Measurements from ENCODE around the gene FAF1. TPM values are rescaled to one million over a fixed set of nuclear protein-coding genes. Genes with fewer than 3 reads are reported as not detected.

The FAF1 gene
- total and polyA plus RNA-seq, 2 of the 8 experiments (the other 6 are each of a cell fraction or from before 2014, with no cell fraction given), result 10.8 to 65.9 TPM

GRCh38 chr1:50426108-50426700 lies 533.9 kb downstream of the FAF1 start:
- Histone ChIP-seq H2BK12ac (ENCODE audit: low read depth, low read length) (peak overlapping the region; percentile 10; the same call in 1 of the 2 replicates), H3K4me3 (ENCODE audit: extremely low read depth in 1 of 4, insufficient read depth in 2 of 4, low read depth in 3 of 4, low read length in 4 of 4) (no peak overlapping the region), H3K27me3 (replicated peaks in 1 of 4; ENCODE audit: control insufficient read depth in 3 of 4, extremely low read depth in 1 of 4, insufficient read depth in 3 of 4, low read length in 3 of 4) (peaks cover 88 to 100% (median 98%) of the 10 kb centered on the region in 4 experiments), H3K9ac (replicated peaks in 1 of 4; ENCODE audit: extremely low read depth in 1 of 4, low read depth in 3 of 4, low read length in 3 of 4) (no peak overlapping the region), H3K27ac (ENCODE audit: low read depth, low read length) (no peak overlapping the region), H4K20me1 (replicated peaks in 1 of 2; ENCODE audit: control insufficient read depth in 1 of 2, insufficient read depth in 2 of 2, low read length in 2 of 2) (peaks cover 11 to 40% of the 10 kb centered on the region in 2 experiments), H3K9me3 (ENCODE audit: insufficient read depth in 2 of 2, low read depth in 1 of 2, low read length in 1 of 2) (no peaks in the 10 kb centered on the region; a peak in 1 of 4 replicates), H2BK5ac (ENCODE audit: low read depth, low read length) (no peak overlapping the region), H3K56ac (replicated peaks; ENCODE audit: insufficient read length, low read depth, low read length) (no peak overlapping the region), H3K4ac (replicated peaks; ENCODE audit: insufficient read length, low read depth, low read length) (no peak overlapping the region), H3K79me2 (ENCODE audit: control insufficient read depth in 1 of 2, insufficient read depth in 2 of 2, low read length in 2 of 2) (no peaks in the 10 kb centered on the region), H3K23ac (ENCODE audit: insufficient read length) (no peak overlapping the region), H2BK20ac (ENCODE audit: low read length) (no peak overlapping the region), H3K4me2 (ENCODE audit: insufficient read depth in 1 of 2, low read depth in 2 of 2, low read length in 2 of 2) (peak overlapping the region in 1 of 2 experiments; percentile 55; a peak in 1 of 4 replicates), H3K18ac (ENCODE audit: extremely low read depth, low read length) (no peak overlapping the region; the same call in 1 of the 2 replicates), H4K91ac (replicated peaks; ENCODE audit: insufficient read length, low read length) (no peak overlapping the region), H2BK15ac (ENCODE audit: low read length) (no peak overlapping the region), H3K79me1 (ENCODE audit: low read depth, low read length) (no peaks in the 10 kb centered on the region), H3K36me3 (ENCODE audit: control insufficient read depth in 2 of 4, insufficient read depth in 4 of 4, low read length in 3 of 4) (peaks cover 0 to 1% (median 0%) of the 10 kb centered on the region in 4 experiments; a peak in 1 of 8 replicates), H3K14ac (ENCODE audit: insufficient read length) (no peak overlapping the region), H3K23me2 (ENCODE audit: low read depth, low read length) (peaks cover 11% of the 10 kb centered on the region; the same call in 1 of the 2 replicates), H4K8ac (ENCODE audit: extremely low read depth, insufficient read depth, low read length) (peak overlapping the region; percentile 74; the same call in 1 of the 2 replicates), H2AK5ac (ENCODE audit: low read depth, low read length) (no peak overlapping the region), H2AFZ (ENCODE audit: low read length) (no peak overlapping the region), H4K5ac (ENCODE audit: insufficient read length, low read depth, low read length) (no peak overlapping the region), H3K4me1 (replicated peaks in 1 of 4; ENCODE audit: control insufficient read depth in 3 of 4, insufficient read depth in 4 of 4, low read length in 3 of 4) (peaks cover 10 to 27% (median 14%) of the 10 kb centered on the region in 4 experiments), H2BK120ac (replicated peaks; ENCODE audit: low read depth, low read length) (no peak overlapping the region)
- CTCF ChIA-PET (ENCODE audit: partially characterized antibody), result interaction anchor here (2.0 to 7.4 kb wide), 4 partner anchors 9 to 179 kb away, joined by 9 to 32 read pairs (median 12); no protein-coding TSS in a partner anchor
- peak in 1 of 2 experiments; percentile 53 for DNase-seq (ENCODE audit: low read depth in 1 of 2, low spot score in 2 of 2)
- 14% methylated on average over 20 of the region's 20 CpGs; no CpG with 5 or more reads in 1 of the 2 experiments for WGBS, 2 experiments (ENCODE audit: extremely low coverage in 1 of 2, insufficient coverage in 1 of 2, insufficient read length in 1 of 2, insufficient replicate concordance in 2 of 2, low coverage in 1 of 2, low lambda C conversion rate in 2 of 2, missing lambda C conversion rate in 1 of 2)
- POLR2A ChIA-PET (ENCODE audit: partially characterized antibody), result interaction anchor here (0.6 to 1.8 kb wide), 2 partner anchors 11 to 144 kb away, joined by 4 to 7 read pairs; no protein-coding TSS in a partner anchor
- no peak for FAIRE-seq
- TF ChIP-seq KDM4A (IDR thresholded peaks at IDR 0.05; ENCODE audit: low read depth, low read length, severe bottlenecking), result no peak
- no peak for TF ChIP-seq HDAC6 (IDR thresholded peaks at IDR 0.05; ENCODE audit: low read depth, low read length)
- no peak for TF ChIP-seq HDAC2 (IDR thresholded peaks at IDR 0.05; ENCODE audit: borderline replicate concordance in 1 of 2, low read depth in 2 of 2, low read length in 2 of 2)
- TF ChIP-seq POLR2A (IDR thresholded peaks at IDR 0.05; ENCODE audit: control extremely low read depth in 1 of 2, low read depth in 2 of 2, low read length in 2 of 2), result no peak
- TF ChIP-seq PHF8 (conservative IDR thresholded peaks at IDR 0.05; ENCODE audit: low read depth, low read length), result no peak
- no peak for TF ChIP-seq CBX5 (IDR thresholded peaks at IDR 0.05; ENCODE audit: low read depth, low read length)
- TF ChIP-seq SUZ12 (IDR thresholded peaks at IDR 0.05; ENCODE audit: low read length), result no peak; the same call in none of the 2 replicates
- TF ChIP-seq CTBP2 (IDR thresholded peaks at IDR 0.05; ENCODE audit: borderline replicate concordance, insufficient read depth, insufficient read length, low read length), result no peak
- no peak for TF ChIP-seq BCL11A (IDR thresholded peaks at IDR 0.05; ENCODE audit: low read depth in 2 of 2, low read length in 2 of 2)
- no peak for TF ChIP-seq KDM5A (IDR thresholded peaks at IDR 0.05; ENCODE audit: low read length)
- no peak for TF ChIP-seq RAD21 (IDR thresholded peaks at IDR 0.05 in 1 of 2, conservative IDR thresholded peaks at IDR 0.05 in 1 of 2; ENCODE audit: low read depth in 2 of 2, low read length in 2 of 2)
- no peak for TF ChIP-seq TEAD4 (IDR thresholded peaks at IDR 0.05; ENCODE audit: low read depth, low read length)

Data from H1 (cell line).